ENCODE data around the gene DSG2.

GRCh38 chr18:31562726-31563125 is 64.7 kb downstream of the DSG2 start:
- no peak for TF ChIP-seq FOSL1 (IDR thresholded peaks at IDR 0.05; ENCODE audit: low read depth)
- no peak for TF ChIP-seq RAD21 (IDR thresholded peaks at IDR 0.05; ENCODE audit: low read depth)
- no peak for TF ChIP-seq EZH2 (IDR thresholded peaks at IDR 0.05)
- TF ChIP-seq, protein P1, sequence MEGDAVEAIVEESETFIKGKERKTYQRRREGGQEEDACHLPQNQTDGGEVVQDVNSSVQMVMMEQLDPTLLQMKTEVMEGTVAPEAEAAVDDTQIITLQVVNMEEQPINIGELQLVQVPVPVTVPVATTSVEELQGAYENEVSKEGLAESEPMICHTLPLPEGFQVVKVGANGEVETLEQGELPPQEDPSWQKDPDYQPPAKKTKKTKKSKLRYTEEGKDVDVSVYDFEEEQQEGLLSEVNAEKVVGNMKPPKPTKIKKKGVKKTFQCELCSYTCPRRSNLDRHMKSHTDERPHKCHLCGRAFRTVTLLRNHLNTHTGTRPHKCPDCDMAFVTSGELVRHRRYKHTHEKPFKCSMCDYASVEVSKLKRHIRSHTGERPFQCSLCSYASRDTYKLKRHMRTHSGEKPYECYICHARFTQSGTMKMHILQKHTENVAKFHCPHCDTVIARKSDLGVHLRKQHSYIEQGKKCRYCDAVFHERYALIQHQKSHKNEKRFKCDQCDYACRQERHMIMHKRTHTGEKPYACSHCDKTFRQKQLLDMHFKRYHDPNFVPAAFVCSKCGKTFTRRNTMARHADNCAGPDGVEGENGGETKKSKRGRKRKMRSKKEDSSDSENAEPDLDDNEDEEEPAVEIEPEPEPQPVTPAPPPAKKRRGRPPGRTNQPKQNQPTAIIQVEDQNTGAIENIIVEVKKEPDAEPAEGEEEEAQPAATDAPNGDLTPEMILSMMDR (IDR thresholded peaks at IDR 0.05 in 2 of 3, conservative IDR thresholded peaks at IDR 0.05 in 1 of 3; ENCODE audit: borderline replicate concordance in 1 of 3, insufficient read depth in 1 of 3, low read depth in 2 of 3, low read length in 2 of 3) = no peak
- TF ChIP-seq, protein P2, sequence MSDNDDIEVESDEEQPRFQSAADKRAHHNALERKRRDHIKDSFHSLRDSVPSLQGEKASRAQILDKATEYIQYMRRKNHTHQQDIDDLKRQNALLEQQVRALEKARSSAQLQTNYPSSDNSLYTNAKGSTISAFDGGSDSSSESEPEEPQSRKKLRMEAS (IDR thresholded peaks at IDR 0.05) = no peak
- TF ChIP-seq TCF7L2 (IDR thresholded peaks at IDR 0.05; ENCODE audit: borderline replicate concordance, extremely low read depth, insufficient read depth, insufficient read length) = no peak
- TF ChIP-seq REST (IDR thresholded peaks at IDR 0.05; ENCODE audit: low read depth) = no peak
- TF ChIP-seq CEBPB (IDR thresholded peaks at IDR 0.05; ENCODE audit: low read depth) = no peak
- no peak for TF ChIP-seq ZFX (IDR thresholded peaks at IDR 0.05)
- TF ChIP-seq EGR1 (IDR thresholded peaks at IDR 0.05; ENCODE audit: low read depth) = no peak
- no peak for TF ChIP-seq POLR2AphosphoS5 (IDR thresholded peaks at IDR 0.05; ENCODE audit: low read depth, low read length)
- TF ChIP-seq POLR2A (IDR thresholded peaks at IDR 0.05; ENCODE audit: borderline replicate concordance, extremely low read depth, insufficient read depth, insufficient read length) = no peak
- TF ChIP-seq ZNF274 (IDR thresholded peaks at IDR 0.05; ENCODE audit: low read depth, low read length) = no peak

All from HCT116 (cell line).